Stimulated activated CD4-positive, alpha-beta T cell treated with anti-CD3 and anti-CD28 coated beads, Interleukin-12 subunit alpha, Interleukin-12 subunit beta, amount 100 ng/mL, for 4 hours (primary cell): ENCODE data around the gene POP4.

Experiments used
- DNase-seq: peaks from one replicate; pipeline ENCODE4 v3.0.0-alpha.2; 2020

Gene POP4

GRCh38 chr19:29635963-29636362 lies 29.9 kb downstream of the POP4 start:
- no peak for DNase-seq

- no peak for DNase-seq
Observed at GRCh38 chr19:29636553-29637360, 30.7 kb downstream of the POP4 start.

GRCh38 chr19:29639086-29639485 lies 33.0 kb downstream of the POP4 start:
- DNase-seq = no peak

- DNase-seq = no peak
Observed at GRCh38 chr19:29640231-29640630, 34.1 kb downstream of the POP4 start.

- DNase-seq = no peak
Observed at GRCh38 chr19:29641597-29641996, 35.5 kb downstream of the POP4 start.

GRCh38 chr19:29643361-29643935 lies 37.4 kb downstream of the POP4 start:
- DNase-seq = no peak

- no peak for DNase-seq
Observed at GRCh38 chr19:29644210-29644609, 38.1 kb downstream of the POP4 start.

GRCh38 chr19:29645491-29645867 lies 39.4 kb downstream of the POP4 start:
- no peak for DNase-seq

- DNase-seq = no peak
Observed at GRCh38 chr19:29645911-29646310, 39.8 kb downstream of the POP4 start.

GRCh38 chr19:29650772-29651387 lies 44.8 kb downstream of the POP4 start:
- DNase-seq = no peak

- DNase-seq = no peak
Observed at GRCh38 chr19:29651622-29652394, 45.7 kb downstream of the POP4 start.

- DNase-seq = no peak
Observed at GRCh38 chr19:29653398-29653797, 47.3 kb downstream of the POP4 start.

- DNase-seq = no peak
Observed at GRCh38 chr19:29655648-29656335, 49.7 kb downstream of the POP4 start.

- DNase-seq = no peak
Observed at GRCh38 chr19:29658221-29658991, 52.3 kb downstream of the POP4 start.

GRCh38 chr19:29660835-29661234 lies 54.8 kb downstream of the POP4 start:
- no peak for DNase-seq

GRCh38 chr19:29662278-29662603 lies 56.2 kb downstream of the POP4 start:
- no peak for DNase-seq

GRCh38 chr19:29662604-29663404 lies 56.7 kb downstream of the POP4 start:
- DNase-seq = no peak

GRCh38 chr19:29663861-29664752 lies 58.0 kb downstream of the POP4 start:
- DNase-seq = no peak

GRCh38 chr19:29664753-29665214 lies 58.7 kb downstream of the POP4 start:
- no peak for DNase-seq

- DNase-seq = peak; percentile 86
Observed at GRCh38 chr19:29665215-29665825, 59.2 kb downstream of the POP4 start, which contains the start of gene PLEKHF1. Gene PLEKHF1, plus strand, starts transcription at chr19:29665461. Its CDS starts 8,379 bp downstream, at chr19:29673840.
